IPS-15b (cell line): ENCODE results near the gene PHF19.

Source experiments
- H3K27me3 ChIP-seq: one replicate; pipeline ENCODE4 v1.6.1; 2013; ENCODE audit warnings: low read length; ENCODE audit not compliant: control insufficient read depth, insufficient read depth
- H3K36me3 ChIP-seq: one replicate; pipeline ENCODE4 v1.6.1; 2013; ENCODE audit warnings: low read length; ENCODE audit not compliant: control insufficient read depth, insufficient read depth
- H3K4me1 ChIP-seq: one replicate; pipeline ENCODE4 v1.6.1; 2013; ENCODE audit warnings: mild to moderate bottlenecking, low read length; ENCODE audit not compliant: control insufficient read depth, insufficient read depth
- H3K4me3 ChIP-seq: one replicate; pipeline ENCODE4 v1.5.1; 2013; ENCODE audit warnings: low read depth, low read length
- H3K9ac ChIP-seq: one replicate; pipeline ENCODE4 v1.6.1; 2013; ENCODE audit warnings: low read depth, mild to moderate bottlenecking, low read length
- H3K9me3 ChIP-seq: one replicate; pipeline ENCODE4 v1.6.1; 2013; ENCODE audit warnings: mild to moderate bottlenecking, low read length; ENCODE audit not compliant: control insufficient read depth, insufficient read depth

Gene PHF19

GRCh38 chr9:120833325-120833724 is 43.7 kb downstream of the PHF19 start:
- no peaks in the 10 kb centered on the region for H3K27me3 ChIP-seq
- H3K36me3 ChIP-seq, result no peaks in the 10 kb centered on the region
- H3K9me3 ChIP-seq, result no peaks in the 10 kb centered on the region
- H3K4me3 ChIP-seq, result no peak overlapping the region
- peaks cover 5% of the 10 kb centered on the region for H3K4me1 ChIP-seq
- H3K9ac ChIP-seq, result no peak overlapping the region

- Histone ChIP-seq H3K4me3 (no peak overlapping the region), H3K27me3 (no peaks in the 10 kb centered on the region), H3K9me3 (no peaks in the 10 kb centered on the region), H3K4me1 (peaks cover 5% of the 10 kb centered on the region), H3K36me3 (no peaks in the 10 kb centered on the region), H3K9ac (no peak overlapping the region)
Measured at GRCh38 chr9:120832807-120833206, 44.2 kb downstream of the PHF19 start.

DNA sequence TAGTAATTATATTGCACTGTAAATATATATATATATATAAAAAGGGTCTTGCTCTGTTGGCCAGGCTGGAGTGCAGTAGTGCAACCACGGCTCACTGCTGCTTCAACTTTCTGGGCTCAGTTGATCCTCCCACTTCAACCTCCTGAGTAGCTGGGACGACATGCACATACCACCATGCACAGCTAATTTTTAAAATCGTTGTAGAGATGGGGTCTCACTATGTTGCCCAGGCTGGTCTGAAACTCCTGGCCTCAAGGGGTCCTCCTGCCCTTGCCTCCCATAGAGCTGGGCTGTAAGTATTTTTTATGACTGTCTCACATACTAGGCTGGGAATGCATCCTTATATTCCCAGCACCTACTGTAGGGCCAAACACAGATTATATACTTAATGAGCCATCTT is 46.1 kb downstream of the PHF19 start:
- Histone ChIP-seq H3K9me3 (no peaks in the 10 kb centered on the region), H3K9ac (no peak overlapping the region), H3K36me3 (no peaks in the 10 kb centered on the region), H3K4me3 (no peak overlapping the region), H3K4me1 (peaks cover 5% of the 10 kb centered on the region), H3K27me3 (no peaks in the 10 kb centered on the region)

DNA sequence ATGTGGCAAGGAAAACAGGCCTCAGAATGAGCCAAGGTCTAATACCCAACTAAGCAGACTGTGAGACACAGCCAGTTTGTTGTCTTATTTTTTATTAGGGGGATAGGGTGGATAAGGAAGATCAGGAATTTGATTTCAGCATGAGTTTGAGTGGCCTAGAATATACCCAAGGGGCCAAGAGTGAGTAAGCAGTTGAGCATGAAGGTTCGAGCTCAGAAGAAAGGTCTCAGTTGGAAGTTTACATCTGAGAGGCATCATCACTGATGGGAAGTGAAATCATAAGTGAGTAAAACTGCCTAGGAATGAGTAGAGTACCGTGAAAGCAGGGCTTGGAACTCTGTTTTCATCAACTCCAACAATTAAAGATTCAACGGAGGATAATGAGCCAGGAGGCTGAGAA is 46.8 kb downstream of the PHF19 start:
- no peaks in the 10 kb centered on the region for H3K36me3 ChIP-seq
- no peak overlapping the region for H3K4me3 ChIP-seq
- H3K4me1 ChIP-seq, result peaks cover 5% of the 10 kb centered on the region
- H3K9ac ChIP-seq, result no peak overlapping the region
- H3K27me3 ChIP-seq, result no peaks in the 10 kb centered on the region
- H3K9me3 ChIP-seq, result no peaks in the 10 kb centered on the region

DNA sequence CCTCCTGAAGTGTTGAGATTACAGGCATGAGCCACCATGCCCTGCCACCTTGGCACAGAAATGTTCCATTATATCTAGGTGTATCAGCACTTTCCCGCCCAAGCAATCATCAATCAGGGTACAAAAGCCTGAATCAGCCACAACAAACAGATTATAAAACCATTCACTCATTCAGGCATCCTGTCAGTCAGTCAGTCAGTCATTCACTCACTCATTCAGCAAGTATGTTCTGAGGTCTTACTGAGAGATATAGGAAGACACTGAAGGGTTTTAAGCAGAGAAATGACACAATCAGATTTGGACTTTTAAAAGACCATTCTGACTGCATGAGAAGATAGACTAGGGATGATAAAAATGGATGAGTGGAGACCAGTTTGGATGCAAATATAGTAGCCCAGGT is 47.3 kb downstream of the PHF19 start:
- Histone ChIP-seq H3K4me1 (peaks cover 5% of the 10 kb centered on the region), H3K36me3 (no peaks in the 10 kb centered on the region), H3K4me3 (no peak overlapping the region), H3K27me3 (no peaks in the 10 kb centered on the region), H3K9ac (no peak overlapping the region), H3K9me3 (no peaks in the 10 kb centered on the region)

DNA sequence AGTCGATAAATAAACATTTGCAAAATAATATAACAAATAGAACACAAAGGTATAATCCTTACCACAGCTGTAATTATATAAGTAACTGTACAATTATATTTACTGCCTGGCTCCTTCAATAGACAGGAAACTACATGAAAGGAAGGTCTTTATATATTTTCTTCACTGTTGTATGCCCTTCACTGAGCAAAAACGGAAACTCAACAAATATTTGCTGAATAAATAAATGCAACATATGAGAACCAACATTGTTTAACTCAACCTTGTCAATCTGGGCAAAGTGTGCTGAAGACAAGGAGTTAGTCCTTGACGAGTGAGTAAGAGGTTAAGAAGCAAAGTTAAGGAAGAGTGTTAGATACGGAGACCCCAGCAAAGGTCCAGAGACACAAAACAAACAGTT is 56.9 kb downstream of the PHF19 start:
- peaks cover 15% of the 10 kb centered on the region for H3K36me3 ChIP-seq
- H3K4me1 ChIP-seq, result no peaks in the 10 kb centered on the region
- no peaks in the 10 kb centered on the region for H3K9me3 ChIP-seq
- H3K27me3 ChIP-seq, result no peaks in the 10 kb centered on the region
- H3K9ac ChIP-seq, result no peak overlapping the region
- H3K4me3 ChIP-seq, result no peak overlapping the region

DNA sequence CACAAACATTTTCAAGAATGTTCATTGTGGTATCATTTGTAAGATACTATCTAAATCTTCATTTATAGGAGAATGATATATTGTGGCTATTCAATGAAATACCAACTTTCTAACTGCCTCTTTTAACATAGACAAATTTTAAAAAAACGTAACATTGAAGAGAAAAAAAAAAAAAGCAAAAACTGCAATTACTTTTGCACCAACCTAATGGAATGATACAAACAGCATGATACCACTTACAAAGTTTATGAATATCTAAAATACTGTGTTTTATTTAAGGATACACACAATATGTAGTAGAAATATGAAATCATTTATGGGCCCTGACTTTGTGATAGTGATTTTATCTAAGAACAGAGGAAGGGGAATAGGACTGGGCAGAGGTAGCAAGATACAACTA is 58.4 kb downstream of the PHF19 start:
- Histone ChIP-seq H3K27me3 (no peaks in the 10 kb centered on the region), H3K9ac (no peak overlapping the region), H3K4me1 (no peaks in the 10 kb centered on the region), H3K36me3 (peaks cover 15% of the 10 kb centered on the region), H3K4me3 (no peak overlapping the region), H3K9me3 (no peaks in the 10 kb centered on the region)

GRCh38 chr9:120815075-120815474 is 61.9 kb downstream of the PHF19 start:
- no peak overlapping the region for H3K9ac ChIP-seq
- no peak overlapping the region for H3K4me3 ChIP-seq
- no peaks in the 10 kb centered on the region for H3K27me3 ChIP-seq
- no peaks in the 10 kb centered on the region for H3K9me3 ChIP-seq
- H3K4me1 ChIP-seq, result no peaks in the 10 kb centered on the region
- H3K36me3 ChIP-seq, result peaks cover 4% of the 10 kb centered on the region

GRCh38 chr9:120808931-120809330 is 68.1 kb downstream of the PHF19 start:
- Histone ChIP-seq H3K4me1 (no peaks in the 10 kb centered on the region), H3K4me3 (no peak overlapping the region), H3K36me3 (no peaks in the 10 kb centered on the region), H3K9ac (no peak overlapping the region), H3K9me3 (no peaks in the 10 kb centered on the region), H3K27me3 (no peaks in the 10 kb centered on the region)

DNA sequence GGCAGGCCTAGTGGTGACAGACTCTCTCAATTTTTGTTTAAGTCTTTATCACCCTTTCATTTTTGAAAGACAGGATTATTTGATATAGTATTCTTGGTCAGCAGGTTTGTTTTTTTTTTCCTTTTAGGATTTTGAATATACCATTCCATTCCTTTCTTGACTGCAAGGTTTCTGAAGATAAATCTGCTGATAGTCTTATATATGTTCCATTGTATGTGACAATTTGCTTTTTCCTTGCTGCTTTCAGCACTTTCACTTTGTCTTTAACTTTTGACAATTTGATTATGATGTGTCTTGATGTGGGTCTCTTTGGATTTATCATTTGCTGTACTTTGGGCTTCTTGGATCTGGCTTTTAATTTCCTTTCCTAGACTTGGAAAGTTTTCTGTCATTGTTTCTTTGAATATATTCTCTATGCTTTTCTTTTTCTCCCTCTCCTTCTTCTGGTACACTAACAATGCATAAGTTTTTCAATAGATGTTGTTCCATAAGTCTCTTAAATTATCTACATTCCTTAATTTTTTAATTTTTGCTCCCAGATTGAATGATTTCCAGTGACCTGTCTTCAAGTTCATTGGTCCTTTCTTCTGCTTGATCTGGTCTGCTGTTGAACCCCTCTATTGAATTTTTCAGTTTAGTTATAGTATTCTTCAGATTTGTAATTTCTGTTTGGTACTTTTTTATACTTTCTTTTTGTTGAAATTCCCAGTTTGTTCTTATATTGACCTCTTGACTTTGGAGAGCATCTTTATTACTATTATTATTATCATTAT is 69.2 kb downstream of the PHF19 start:
- Histone ChIP-seq H3K4me3 (no peak overlapping the region), H3K27me3 (no peaks in the 10 kb centered on the region), H3K9me3 (no peaks in the 10 kb centered on the region), H3K36me3 (no peaks in the 10 kb centered on the region), H3K9ac (no peak overlapping the region), H3K4me1 (no peaks in the 10 kb centered on the region)
